Panc1 (cell line): ENCODE data around the gene LTB.

ENCODE experiments used
- CTCF ChIP-seq: fragments of 450-650 bp; IDR thresholded peaks from 2 replicates; pipeline ENCODE4 v1.5.1; 2017; ENCODE audit warnings: mild to moderate bottlenecking
- POLR2AphosphoS5 ChIP-seq: IDR thresholded peaks from 2 replicates; pipeline ENCODE4 v1.6.1; 2012; ENCODE audit warnings: mild to moderate bottlenecking, low read depth, low read length, moderate library complexity
- REST ChIP-seq, 2 experiments: IDR thresholded peaks; 2 replicates each; pipeline ENCODE4 v1.6.1; 2011 to 2012; ENCODE audit warnings: low read depth in 2 of 2, control low read depth in 1 of 2, low read length in 1 of 2, mild to moderate bottlenecking in 1 of 2, moderate library complexity in 1 of 2; ENCODE audit not compliant: insufficient read depth in 1 of 2
- SIN3A ChIP-seq: IDR thresholded peaks from 2 replicates; pipeline ENCODE4 v1.6.1; 2012; ENCODE audit warnings: low read depth, mild to moderate bottlenecking, low read length, moderate library complexity, borderline replicate concordance; ENCODE audit not compliant: insufficient read depth

GRCh38 chr6:31573239-31574105, 8.8 kb downstream of the LTB start:
- TF ChIP-seq REST (IDR thresholded peaks at IDR 0.05; ENCODE audit: insufficient read depth in 1 of 2, low read depth in 2 of 2, low read length in 1 of 2) (no peak), CTCF (no peak), SIN3A (no peak), POLR2AphosphoS5 (no peak)
